IMR-90 (cell line): ENCODE results near the gene POU2AF2. TPM values are rescaled to one million over a fixed set of nuclear protein-coding genes. Genes with fewer than 3 reads are reported as not detected.

ENCODE experiments used
- ATAC-seq: fragments of 200-7000 bp; cut with Tn5 transposase; 2 replicates; pipeline ENCODE4 v1.9.1; 2020; ENCODE audit warnings: low read depth, mild to moderate bottlenecking, moderate library complexity
- BruUV-seq: library from RNA; stranded (reverse); fragments of 400-500 nt; replicated peaks from 2 replicates; lab custom pipeline; 2021; lab: Mats Ljungman, UMichigan
- CTCF ChIA-PET: fragments of 300-600 bp; formaldehyde crosslinking; extraction: SDS; loops from one replicate; lab custom pipeline; 2021; ENCODE audit warnings: antibody characterized with exemption; lab: Yijun Ruan, JAX
- POLR2A ChIA-PET: fragments of 300-600 bp; sonication (Branson Sonifier 250); formaldehyde crosslinking; loops from one replicate; lab custom pipeline; 2022; ENCODE audit warnings: antibody characterized with exemption; ENCODE audit not compliant: unreplicated experiment; lab: Charles Lee
- DNase-seq: peaks from one replicate; pipeline ENCODE4 v3.0.0; 2013
- H2AFZ ChIP-seq: replicated peaks from 2 replicates; pipeline ENCODE3; 2013; ENCODE audit warnings: low read length, mild to moderate bottlenecking; ENCODE audit not compliant: poor library complexity
- H2AK5ac ChIP-seq: 2 replicates; pipeline ENCODE4 v1.6.1; 2013; ENCODE audit warnings: low read depth, low read length, inconsistent platforms
- H2AK9ac ChIP-seq: replicated peaks from 2 replicates; pipeline ENCODE3; 2013; ENCODE audit warnings: mild to moderate bottlenecking, low read depth, low read length, moderate library complexity; ENCODE audit not compliant: poor library complexity
- H2BK120ac ChIP-seq: 2 replicates; pipeline ENCODE4 v1.6.1; 2013; ENCODE audit warnings: low read depth, low read length, inconsistent platforms
- H2BK15ac ChIP-seq: 3 replicates; pipeline ENCODE4 v1.6.1; 2013; ENCODE audit warnings: low read depth, low read length, inconsistent platforms
- H2BK20ac ChIP-seq: 2 replicates; pipeline ENCODE4 v1.6.1; 2013; ENCODE audit warnings: low read depth, mild to moderate bottlenecking, inconsistent platforms, low read length, moderate library complexity
- H2BK5ac ChIP-seq: 2 replicates; pipeline ENCODE4 v1.6.1; 2013; ENCODE audit warnings: mild to moderate bottlenecking, low read depth, low read length, inconsistent platforms; ENCODE audit not compliant: poor library complexity, severe bottlenecking
- H3K14ac ChIP-seq: replicated peaks from 2 replicates; pipeline ENCODE4 v1.6.1; 2013; ENCODE audit warnings: low read depth, low read length, inconsistent platforms
- H3K18ac ChIP-seq: 2 replicates; pipeline ENCODE4 v1.6.1; 2013; ENCODE audit warnings: low read depth, low read length, control low read depth
- H3K23ac ChIP-seq: 2 replicates; pipeline ENCODE4 v1.6.1; 2013; ENCODE audit warnings: low read depth, low read length, inconsistent platforms
- H3K27ac ChIP-seq: 2 replicates; pipeline ENCODE4 v1.5.1; 2013; ENCODE audit warnings: mild to moderate bottlenecking, control low read depth, low read length; ENCODE audit not compliant: insufficient read depth
- H3K27me3 ChIP-seq: 2 replicates; pipeline ENCODE4 v1.6.1; 2013; ENCODE audit warnings: low read length; ENCODE audit not compliant: control insufficient read depth, insufficient read depth
- H3K36me3 ChIP-seq: 2 replicates; pipeline ENCODE4 v1.6.1; 2013; ENCODE audit warnings: low read length, mixed read lengths; ENCODE audit not compliant: control insufficient read depth, insufficient read depth
- H3K4ac ChIP-seq: 2 replicates; pipeline ENCODE4 v1.6.1; 2013; ENCODE audit warnings: low read depth, low read length, inconsistent platforms
- H3K4me1 ChIP-seq: 2 replicates; pipeline ENCODE4 v1.6.1; 2013; ENCODE audit warnings: low read length, mixed read lengths; ENCODE audit not compliant: control insufficient read depth, insufficient read depth
- H3K4me2 ChIP-seq: 2 replicates; pipeline ENCODE4 v1.6.1; 2013; ENCODE audit warnings: low read depth, mild to moderate bottlenecking, control low read depth, low read length, moderate library complexity
- H3K4me3 ChIP-seq: 2 replicates; pipeline ENCODE4 v1.5.1; 2013; ENCODE audit warnings: low read depth, mild to moderate bottlenecking, control low read depth, low read length, moderate library complexity; ENCODE audit not compliant: insufficient read depth
- H3K56ac ChIP-seq: 2 replicates; pipeline ENCODE4 v1.6.1; 2013; ENCODE audit warnings: low read length, inconsistent platforms; ENCODE audit not compliant: insufficient read depth; ENCODE audit errors: extremely low read depth
- H3K79me1 ChIP-seq, 2 experiments: 2 replicates each; pipeline ENCODE4 v1.6.1; 2013; ENCODE audit warnings: low read length in 2 of 2, inconsistent platforms in 1 of 2, low read depth in 1 of 2
- H3K9ac ChIP-seq: 2 replicates; pipeline ENCODE4 v1.6.1; 2013; ENCODE audit warnings: low read depth, low read length, control low read depth
- H3K9me1 ChIP-seq: 2 replicates; pipeline ENCODE4 v1.6.1; 2013; ENCODE audit warnings: low read length, inconsistent platforms; ENCODE audit not compliant: insufficient read depth
- H3K9me3 ChIP-seq: 2 replicates; pipeline ENCODE4 v1.6.1; 2013; ENCODE audit warnings: low read length; ENCODE audit not compliant: control insufficient read depth, insufficient read depth
- H4K20me1 ChIP-seq: 2 replicates; pipeline ENCODE4 v1.6.1; 2013; ENCODE audit warnings: low read length, inconsistent platforms; ENCODE audit not compliant: insufficient read depth
- H4K5ac ChIP-seq: 2 replicates; pipeline ENCODE4 v1.6.1; 2013; ENCODE audit warnings: mild to moderate bottlenecking, low read depth, low read length, control low read depth
- H4K8ac ChIP-seq, 2 experiments: 2 replicates each; pipeline ENCODE4 v1.6.1; 2013; ENCODE audit warnings: low read depth in 2 of 2, low read length in 2 of 2, control low read depth in 1 of 2, inconsistent platforms in 1 of 2
- H4K91ac ChIP-seq: 2 replicates; pipeline ENCODE4 v1.6.1; 2013; ENCODE audit warnings: low read depth, low read length, inconsistent platforms; ENCODE audit not compliant: insufficient read depth
- BHLHE40 ChIP-seq: fragments of 150-350 bp; IDR thresholded peaks from 2 replicates; pipeline ENCODE4 v1.6.1; 2016; ENCODE audit warnings: mild to moderate bottlenecking, low read depth, low read length
- CHD1 ChIP-seq: IDR thresholded peaks from 2 replicates; pipeline ENCODE4 v1.6.1; 2012; ENCODE audit warnings: low read depth, low read length, improper control_type of control experiment
- ELK1 ChIP-seq: fragments of 150-350 bp; IDR thresholded peaks from 2 replicates; pipeline ENCODE4 v1.6.1; 2016; ENCODE audit warnings: low read depth, mild to moderate bottlenecking, low read length, moderate library complexity, borderline replicate concordance
- FOS ChIP-seq: fragments of 150-350 bp; IDR thresholded peaks from 2 replicates; pipeline ENCODE4 v1.6.1; 2016; ENCODE audit warnings: low read depth, low read length
- MAFK ChIP-seq: IDR thresholded peaks from 2 replicates; pipeline ENCODE4 v1.6.1; 2012; ENCODE audit warnings: low read depth, low read length, improper control_type of control experiment
- POLR2A ChIP-seq: IDR thresholded peaks from 2 replicates; pipeline ENCODE4 v1.6.1; 2012; ENCODE audit warnings: mild to moderate bottlenecking, low read depth, low read length
- RCOR1 ChIP-seq: IDR thresholded peaks from 2 replicates; pipeline ENCODE4 v1.6.1; 2012; ENCODE audit warnings: mild to moderate bottlenecking, low read length, improper control_type of control experiment; ENCODE audit not compliant: insufficient replicate concordance
- dilution Hi-C: fragments of 300-500 bp; cut with HindIII; formaldehyde crosslinking; loops from one replicate; pipeline ENCODE4 v1.14.3; 2018; ENCODE audit warnings: low sequenced_read_pairs; ENCODE audit not compliant: unreplicated experiment
- in situ Hi-C: fragments of 300-500 bp; cut with MboI; formaldehyde crosslinking; loops from 3 replicates; pipeline ENCODE4 v1.14.3; 2019; ENCODE audit warnings: low sequenced_read_pairs, inconsistent platforms, mixed read lengths
- intact Hi-C: fragments of 100-400 bp; cut with micrococcal nuclease; formaldehyde crosslinking; loops from 2 replicates; pipeline ENCODE4 v1.10.0; 2022
- polyA plus RNA-seq, 3 experiments: library from polyadenylated mRNA; depleted of rRNA; stranded (reverse); fragments of >200 nt; gene quantifications; 2 replicates each; pipeline ENCODE4 v1.2.3, GENCODE V29; 2012; ENCODE audit warnings: low replicate concordance in 1 of 3
- total RNA-seq: library from RNA; depleted of rRNA; stranded (reverse); fragments of >200 nt; gene quantifications from 2 replicates; pipeline ENCODE4 v1.2.3, GENCODE V29; 2012

POU2AF2 gene
- total and polyA plus RNA-seq, 2 of the 4 experiments (the other 2 are of a cell fraction), result not detected

DNA sequence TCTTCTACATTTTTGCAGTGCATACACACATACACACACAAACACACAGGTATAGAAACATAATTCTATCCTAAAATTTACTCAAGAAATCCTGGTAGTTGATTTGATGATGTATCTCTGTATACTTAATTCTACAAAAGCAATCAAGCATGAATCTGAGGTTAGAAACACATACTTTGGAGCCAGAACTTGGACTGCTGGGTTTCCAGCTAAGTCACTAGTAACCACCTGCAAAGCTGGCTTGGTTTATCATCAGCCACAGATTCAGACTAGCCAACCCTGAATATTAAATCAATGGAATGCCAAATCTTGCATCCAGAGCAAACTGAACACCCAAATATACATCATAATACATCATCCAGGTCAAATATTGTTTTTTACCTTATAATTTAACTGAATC, 24.8 kb upstream of the POU2AF2 start:
- in situ Hi-C loops, result no loop called here
- dilution Hi-C loops, result no loop called here
- intact Hi-C loops, result no loop called here

More for the DNA sequence above, 24.8 kb upstream of the POU2AF2 start:
- H3K9me1 ChIP-seq, result no peaks in the 10 kb centered on the region
- H2BK120ac ChIP-seq, result no peak overlapping the region
- H4K20me1 ChIP-seq, result no peaks in the 10 kb centered on the region
- no peak overlapping the region for H3K9ac ChIP-seq
- no peak overlapping the region for H2BK5ac ChIP-seq
- H3K36me3 ChIP-seq, result no peaks in the 10 kb centered on the region
- H2BK20ac ChIP-seq, result no peak overlapping the region
- ChIA-PET CTCF (interaction anchor here (0.6 to 1.1 kb wide), 3 partner anchors 8 to 890 kb away, joined by 3 to 4 read pairs (median 3); no protein-coding TSS in a partner anchor), POLR2A (no interaction called here)
- H3K4me1 ChIP-seq, result no peaks in the 10 kb centered on the region
- no peak overlapping the region for H3K4me2 ChIP-seq
- no peaks in the 10 kb centered on the region for H3K9me3 ChIP-seq
- no peak overlapping the region for H2AFZ ChIP-seq
- no peak overlapping the region for H4K91ac ChIP-seq
- DNase-seq (no peak), ATAC-seq (no peak)
- no TSS peak for BruUV-seq
- no peak overlapping the region for H3K18ac ChIP-seq
- no peak overlapping the region for H2AK9ac ChIP-seq
- no peak overlapping the region for H3K27ac ChIP-seq
- H3K79me1 ChIP-seq, result no peaks in the 10 kb centered on the region
- H2AK5ac ChIP-seq, result no peak overlapping the region
- H3K23ac ChIP-seq, result no peak overlapping the region
- TF ChIP-seq BHLHE40 (no peak), ELK1 (no peak), FOS (no peak), RCOR1 (no peak), MAFK (no peak), POLR2A (no peak), CHD1 (no peak)
- no peak overlapping the region for H4K5ac ChIP-seq
- H3K4me3 ChIP-seq, result no peak overlapping the region
- no peak overlapping the region for H4K8ac ChIP-seq
- no peak overlapping the region for H3K14ac ChIP-seq
- H3K4ac ChIP-seq, result no peak overlapping the region
- no peaks in the 10 kb centered on the region for H3K27me3 ChIP-seq
- no peak overlapping the region for H3K56ac ChIP-seq
- no peak overlapping the region for H2BK15ac ChIP-seq
